Transverse colon (tissue), 3 donors: Measurements from ENCODE around the gene CYSRT1.

Experiments used
- POLR2A ChIP-seq: fragments of 450-650 bp; IDR thresholded peaks from one replicate; pipeline ENCODE4 v1.6.1; 2016; ENCODE audit warnings: antibody characterized with exemption, mild to moderate bottlenecking, moderate library complexity
- TF ChIP-seq, protein P1 (sequence below), 5 experiments: fragments of 200-600 bp in 3 of 5; fragments of 450-650 bp in 2 of 5; sonication (generic) in 3 of 5; IDR thresholded peaks; 1 replicate in 2 of 5; 2 replicates in 3 of 5; pipeline ENCODE4 v1.5.1; 2016 to 2017; ENCODE audit warnings: antibody characterized with exemption in 5 of 5, inconsistent platforms in 3 of 5, mild to moderate bottlenecking in 2 of 5, moderate library complexity in 1 of 5

- TF ChIP-seq POLR2A = peak; percentile 85
- TF ChIP-seq, protein P1, sequence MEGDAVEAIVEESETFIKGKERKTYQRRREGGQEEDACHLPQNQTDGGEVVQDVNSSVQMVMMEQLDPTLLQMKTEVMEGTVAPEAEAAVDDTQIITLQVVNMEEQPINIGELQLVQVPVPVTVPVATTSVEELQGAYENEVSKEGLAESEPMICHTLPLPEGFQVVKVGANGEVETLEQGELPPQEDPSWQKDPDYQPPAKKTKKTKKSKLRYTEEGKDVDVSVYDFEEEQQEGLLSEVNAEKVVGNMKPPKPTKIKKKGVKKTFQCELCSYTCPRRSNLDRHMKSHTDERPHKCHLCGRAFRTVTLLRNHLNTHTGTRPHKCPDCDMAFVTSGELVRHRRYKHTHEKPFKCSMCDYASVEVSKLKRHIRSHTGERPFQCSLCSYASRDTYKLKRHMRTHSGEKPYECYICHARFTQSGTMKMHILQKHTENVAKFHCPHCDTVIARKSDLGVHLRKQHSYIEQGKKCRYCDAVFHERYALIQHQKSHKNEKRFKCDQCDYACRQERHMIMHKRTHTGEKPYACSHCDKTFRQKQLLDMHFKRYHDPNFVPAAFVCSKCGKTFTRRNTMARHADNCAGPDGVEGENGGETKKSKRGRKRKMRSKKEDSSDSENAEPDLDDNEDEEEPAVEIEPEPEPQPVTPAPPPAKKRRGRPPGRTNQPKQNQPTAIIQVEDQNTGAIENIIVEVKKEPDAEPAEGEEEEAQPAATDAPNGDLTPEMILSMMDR (IDR thresholded peaks at IDR 0.05) = no peak
Measured at GRCh38 chr9:137205126-137206069, 19.6 kb upstream of the CYSRT1 start, which contains the start of the genes NDOR1 and TMEM203.
